MM.1S (cell line): ENCODE data around the gene ADAM21.

Experiments used
- CTCF ChIP-seq: fragments of 300-600 bp; sonication (generic); IDR thresholded peaks from 2 replicates; pipeline ENCODE4 v1.5.1; 2016; ENCODE audit warnings: antibody characterized with exemption, low read length, mixed read lengths
- EZH2 ChIP-seq: fragments of 300-600 bp; sonication (generic); optimal IDR thresholded peaks from 2 replicates; pipeline ENCODE3; 2017; ENCODE audit warnings: low read depth, mild to moderate bottlenecking, antibody characterized with exemption, low read length, mixed read lengths
- EZH2phosphoT487 ChIP-seq: fragments of 300-600 bp; sonication (generic); IDR thresholded peaks from 2 replicates; pipeline ENCODE4 v1.6.1; 2018; ENCODE audit warnings: antibody characterized with exemption, low read length

GRCh38 chr14:70489579-70490200 lies 37.7 kb downstream of the ADAM21 start:
- TF ChIP-seq EZH2: no peak
- TF ChIP-seq CTCF: no peak
- no peak for TF ChIP-seq EZH2phosphoT487
